HUES64 (cell line): ENCODE measurements around the gene CTPS2.
"Not testable (repeated sequence)": the region's sequence is repeated elsewhere in the genome, so short reads cannot be mapped to it uniquely, and the experiment has no call there.

Source experiments
- H3K27ac ChIP-seq: 2 replicates; pipeline ENCODE4 v1.7.0; 2013; ENCODE audit warnings: low read depth, low read length, inconsistent platforms
- H3K27me3 ChIP-seq: 2 replicates; pipeline ENCODE4 v1.6.1; 2013; ENCODE audit warnings: mild to moderate bottlenecking, low read length; ENCODE audit not compliant: insufficient read depth
- H3K36me3 ChIP-seq: 2 replicates; pipeline ENCODE4 v1.6.1; 2013; ENCODE audit warnings: mild to moderate bottlenecking, low read length; ENCODE audit not compliant: insufficient read depth
- H3K4me1 ChIP-seq: 2 replicates; pipeline ENCODE4 v1.6.1; 2013; ENCODE audit warnings: mild to moderate bottlenecking, low read length, moderate library complexity; ENCODE audit not compliant: insufficient read depth
- H3K4me3 ChIP-seq: 2 replicates; pipeline ENCODE4 v1.5.1; 2013; ENCODE audit warnings: mild to moderate bottlenecking, low read length, moderate library complexity
- H3K9ac ChIP-seq: 2 replicates; pipeline ENCODE4 v1.6.1; 2013; ENCODE audit warnings: mild to moderate bottlenecking, low read depth, low read length
- H3K9me3 ChIP-seq: 2 replicates; pipeline ENCODE4 v1.6.1; 2013; ENCODE audit warnings: low read depth, low read length; ENCODE audit not compliant: insufficient read depth
- WGBS: fragments of 150-250, 120-280 bp; methylation state at CpG from one replicate; pipeline ENCODE4 v1.1.7; 2013; ENCODE audit warnings: missing lambda C conversion rate; 5-methylcytosine and 5-hydroxymethylcytosine counted together

Gene CTPS2

GRCh38 chrX:16585486-16586376, 126.7 kb downstream of the CTPS2 start:
- Histone ChIP-seq H3K27me3 (no peaks in the 10 kb centered on the region), H3K9me3 (peaks cover 11% of the 10 kb centered on the region; the same call in 1 of the 2 replicates), H3K4me3 (no peak overlapping the region), H3K9ac (no peak overlapping the region; the same call in 1 of the 2 replicates), H3K4me1 (peaks cover 16% of the 10 kb centered on the region; the same call in 1 of the 2 replicates), H3K27ac (peak overlapping the region; percentile 88; the same call in 1 of the 2 replicates), H3K36me3 (peaks cover 40% of the 10 kb centered on the region)
- 72% methylated on average over 6 of the region's 7 CpGs for WGBS

GRCh38 chrX:16580004-16580797, 132.3 kb downstream of the CTPS2 start:
- H3K27me3 ChIP-seq: not testable (repeated sequence)
- 14% methylated on average over 11 of the region's 14 CpGs for WGBS
- Histone ChIP-seq H3K4me1 (peaks cover 42% of the 10 kb centered on the region), H3K9ac (peak overlapping the region; percentile 87; the same call in 1 of the 2 replicates), H3K9me3 (peaks cover 11% of the 10 kb centered on the region; the same call in 1 of the 2 replicates), H3K4me3 (peak overlapping the region; percentile 53; the same call in 1 of the 2 replicates), H3K36me3 (peaks cover 21% of the 10 kb centered on the region), H3K27ac (peak overlapping the region; percentile 98)

GRCh38 chrX:16579517-16579916, 133.0 kb downstream of the CTPS2 start:
- Histone ChIP-seq H3K9ac (peak overlapping the region; percentile 87; the same call in 1 of the 2 replicates), H3K4me3 (peak overlapping the region; percentile 53)
- WGBS: 59% methylated on average over 2 of the region's 3 CpGs

DNA sequence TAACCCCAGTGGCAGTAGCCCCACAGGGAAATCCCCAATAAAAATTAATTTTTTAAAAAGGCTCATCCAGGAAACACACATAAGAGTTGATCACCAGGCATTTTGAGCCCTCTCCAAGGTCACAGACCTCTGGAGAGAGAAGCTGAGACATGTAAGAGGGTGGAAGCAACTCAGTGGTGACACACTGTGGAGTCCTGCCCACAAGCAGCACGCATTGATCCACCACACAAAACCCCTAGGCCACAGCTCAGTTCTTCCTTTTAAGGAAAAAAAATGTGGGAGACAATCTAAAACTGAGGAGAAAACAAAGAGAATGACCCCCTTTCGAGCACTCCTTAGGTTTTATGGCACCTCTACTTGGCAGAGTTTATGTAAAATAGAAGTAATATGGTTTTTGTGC, 134.3 kb downstream of the CTPS2 start:
- Histone ChIP-seq H3K27ac (peak overlapping the region; percentile 98), H3K9ac (peak overlapping the region; percentile 87)

More at GRCh38 chrX:16579517-16579916, 133.0 kb downstream of the CTPS2 start:
- peaks cover 42% of the 10 kb centered on the region for H3K4me1 ChIP-seq
- no peaks in the 10 kb centered on the region for H3K27me3 ChIP-seq
- H3K36me3 ChIP-seq: peaks cover 21% of the 10 kb centered on the region
- peaks cover 11% of the 10 kb centered on the region; the same call in 1 of the 2 replicates for H3K9me3 ChIP-seq
- peak overlapping the region; percentile 98 for H3K27ac ChIP-seq

GRCh38 chrX:16577483-16578029, 134.9 kb downstream of the CTPS2 start:
- Histone ChIP-seq H3K9ac (peak overlapping the region; percentile 87), H3K9me3 (peaks cover 11% of the 10 kb centered on the region; the same call in 1 of the 2 replicates), H3K36me3 (peaks cover 14% of the 10 kb centered on the region), H3K27me3 (no peaks in the 10 kb centered on the region), H3K4me3 (peak overlapping the region; percentile 53), H3K4me1 (peaks cover 42% of the 10 kb centered on the region), H3K27ac (peak overlapping the region; percentile 98)
- WGBS: 44% methylated on average over 2 of the region's 2 CpGs

More for the DNA sequence above, 134.3 kb downstream of the CTPS2 start:
- peaks cover 16% of the 10 kb centered on the region for H3K36me3 ChIP-seq
- 43% methylated on average over 1 of the region's 2 CpGs for WGBS
- no peaks in the 10 kb centered on the region for H3K27me3 ChIP-seq
- H3K4me1 ChIP-seq: peaks cover 42% of the 10 kb centered on the region
- H3K9me3 ChIP-seq: peaks cover 11% of the 10 kb centered on the region; the same call in 1 of the 2 replicates
- H3K4me3 ChIP-seq: peak overlapping the region; percentile 53

GRCh38 chrX:16575388-16575787, 137.1 kb downstream of the CTPS2 start:
- peaks cover 35% of the 10 kb centered on the region for H3K4me1 ChIP-seq
- not testable (repeated sequence) for H3K27ac ChIP-seq, H3K4me3 ChIP-seq, H3K9me3 ChIP-seq, H3K27me3 ChIP-seq, H3K36me3 ChIP-seq, H3K9ac ChIP-seq
- WGBS: 97% methylated on average over 32 of the region's 35 CpGs

DNA sequence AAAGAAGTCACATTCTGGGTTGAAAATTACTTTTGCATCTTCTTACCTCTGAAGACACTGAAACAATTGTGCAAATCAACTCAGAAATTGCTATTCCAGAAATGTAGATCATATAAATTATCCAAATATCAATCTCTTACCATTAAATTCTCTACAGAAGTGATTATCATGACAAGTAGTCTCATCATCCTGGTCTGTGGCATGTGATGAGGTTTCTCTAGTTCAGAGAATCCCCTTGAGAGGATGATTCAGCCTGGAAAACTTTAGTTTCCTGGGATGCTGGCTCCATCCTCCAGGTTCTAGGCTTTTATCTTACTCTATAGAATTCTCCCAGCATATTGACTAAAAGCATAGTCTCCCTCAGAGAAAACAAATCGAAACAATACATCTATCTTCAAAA, 138.7 kb downstream of the CTPS2 start:
- Histone ChIP-seq H3K9me3 (no peaks in the 10 kb centered on the region), H3K27ac (no peak overlapping the region), H3K9ac (no peak overlapping the region), H3K4me1 (peaks cover 21% of the 10 kb centered on the region), H3K36me3 (no peaks in the 10 kb centered on the region), H3K27me3 (no peaks in the 10 kb centered on the region), H3K4me3 (no peak overlapping the region)
- 86% methylated on average over 1 of the region's 1 CpG for WGBS

DNA sequence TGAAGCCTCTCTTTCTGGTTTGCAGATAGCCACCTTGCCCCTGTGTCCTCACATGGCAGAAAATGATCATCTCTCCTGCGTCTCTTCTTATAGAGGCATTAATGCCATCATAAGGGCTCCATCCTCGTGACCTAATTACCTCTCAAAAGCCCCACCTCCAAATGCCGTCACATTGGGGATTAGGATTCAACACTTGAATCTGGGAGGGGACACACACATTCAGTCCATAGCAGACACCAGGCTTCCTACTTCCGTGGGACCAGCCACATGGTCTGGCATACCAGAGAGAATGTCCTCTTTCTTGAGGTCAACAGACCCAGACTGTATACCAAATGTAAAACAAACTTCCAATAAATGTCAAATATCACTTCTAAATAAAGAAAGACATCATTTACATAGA, 144.8 kb downstream of the CTPS2 start:
- no peaks in the 10 kb centered on the region for H3K4me1 ChIP-seq
- no peak overlapping the region for H3K9ac ChIP-seq
- no peaks in the 10 kb centered on the region for H3K27me3 ChIP-seq
- H3K36me3 ChIP-seq: no peaks in the 10 kb centered on the region
- 93% methylated on average over 4 of the region's 4 CpGs for WGBS
- H3K9me3 ChIP-seq: no peaks in the 10 kb centered on the region
- no peak overlapping the region for H3K4me3 ChIP-seq
- no peak overlapping the region for H3K27ac ChIP-seq

DNA sequence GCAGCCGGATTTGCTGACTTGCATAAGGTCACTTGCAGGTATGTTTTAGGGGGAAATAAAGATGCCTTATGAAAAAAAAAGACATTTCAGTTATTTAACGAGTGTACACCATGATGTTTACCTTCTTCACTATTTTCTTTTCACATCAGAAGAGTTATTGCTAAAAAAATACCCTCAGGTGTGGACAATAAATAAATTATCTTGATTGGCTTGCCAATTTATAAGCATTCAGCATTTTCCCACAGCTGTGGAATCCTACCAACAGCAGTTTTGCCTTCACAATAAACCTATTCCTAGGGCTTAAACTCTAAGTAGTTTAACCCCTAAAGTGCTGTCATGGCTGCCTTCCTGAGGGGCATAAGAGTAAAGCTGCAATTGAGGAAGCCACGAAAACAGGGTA, 145.9 kb downstream of the CTPS2 start:
- WGBS: 94% methylated on average over 2 of the region's 3 CpGs
- Histone ChIP-seq H3K27me3 (no peaks in the 10 kb centered on the region), H3K9ac (no peak overlapping the region), H3K4me1 (no peaks in the 10 kb centered on the region), H3K4me3 (no peak overlapping the region), H3K36me3 (no peaks in the 10 kb centered on the region), H3K9me3 (no peaks in the 10 kb centered on the region), H3K27ac (no peak overlapping the region)

- H3K4me3 ChIP-seq: no peak overlapping the region
- no peak overlapping the region for H3K9ac ChIP-seq
- 100% methylated on average over 4 of the region's 4 CpGs for WGBS
- H3K27ac ChIP-seq: no peak overlapping the region
- no peaks in the 10 kb centered on the region for H3K9me3 ChIP-seq
- H3K27me3 ChIP-seq: no peaks in the 10 kb centered on the region
- H3K4me1 ChIP-seq: no peaks in the 10 kb centered on the region
- H3K36me3 ChIP-seq: no peaks in the 10 kb centered on the region
Observed at GRCh38 chrX:16560173-16560572, 152.3 kb downstream of the CTPS2 start.
